ENCODE measurements around the gene XYLT1.

- TF ChIP-seq, protein P1, sequence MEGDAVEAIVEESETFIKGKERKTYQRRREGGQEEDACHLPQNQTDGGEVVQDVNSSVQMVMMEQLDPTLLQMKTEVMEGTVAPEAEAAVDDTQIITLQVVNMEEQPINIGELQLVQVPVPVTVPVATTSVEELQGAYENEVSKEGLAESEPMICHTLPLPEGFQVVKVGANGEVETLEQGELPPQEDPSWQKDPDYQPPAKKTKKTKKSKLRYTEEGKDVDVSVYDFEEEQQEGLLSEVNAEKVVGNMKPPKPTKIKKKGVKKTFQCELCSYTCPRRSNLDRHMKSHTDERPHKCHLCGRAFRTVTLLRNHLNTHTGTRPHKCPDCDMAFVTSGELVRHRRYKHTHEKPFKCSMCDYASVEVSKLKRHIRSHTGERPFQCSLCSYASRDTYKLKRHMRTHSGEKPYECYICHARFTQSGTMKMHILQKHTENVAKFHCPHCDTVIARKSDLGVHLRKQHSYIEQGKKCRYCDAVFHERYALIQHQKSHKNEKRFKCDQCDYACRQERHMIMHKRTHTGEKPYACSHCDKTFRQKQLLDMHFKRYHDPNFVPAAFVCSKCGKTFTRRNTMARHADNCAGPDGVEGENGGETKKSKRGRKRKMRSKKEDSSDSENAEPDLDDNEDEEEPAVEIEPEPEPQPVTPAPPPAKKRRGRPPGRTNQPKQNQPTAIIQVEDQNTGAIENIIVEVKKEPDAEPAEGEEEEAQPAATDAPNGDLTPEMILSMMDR (conservative IDR thresholded peaks at IDR 0.05; ENCODE audit: low read depth, low read length), result no peak
- TF ChIP-seq EZH2phosphoT487 (IDR thresholded peaks at IDR 0.05; ENCODE audit: borderline replicate concordance, low read length), result no peak
- TF ChIP-seq EZH2 (IDR thresholded peaks at IDR 0.05; ENCODE audit: low read length, unreplicated experiment), result no peak
Measured at GRCh38 chr16:17370731-17371285, 100.0 kb downstream of the XYLT1 start.
